Central memory CD8-positive, alpha-beta T cell (primary cell): ENCODE measurements around the gene CASP3.
"Not testable (repeated sequence)": the region's sequence is repeated elsewhere in the genome, so short reads cannot be mapped to it uniquely, and the experiment has no call there.

Source experiments
- ATAC-seq: fragments of 150-1000 bp; cut with Tn5 transposase; replicated peaks from 2 replicates; pipeline ENCODE4 v1.10.0; 2022; ENCODE audit warnings: mild to moderate bottlenecking, moderate FRiP score, moderate number of reproducible peaks; ENCODE audit not compliant: poor library complexity, severe bottlenecking; ENCODE audit errors: extremely low read depth
- DNase-seq, 2 donors: peaks; one replicate each; pipeline ENCODE4 v3.0.0; 2021; ENCODE audit warnings: low spot score in 2 of 2
- H3K27ac Mint-ChIP-seq: one replicate; pipeline ENCODE4 v1.8.0; 2022; ENCODE audit warnings: low read depth, mild to moderate bottlenecking, moderate library complexity, mixed read lengths
- H3K27me3 Mint-ChIP-seq: one replicate; pipeline ENCODE4 v1.8.0; 2022; ENCODE audit warnings: mixed read lengths
- H3K36me3 Mint-ChIP-seq: one replicate; pipeline ENCODE4 v1.8.0; 2022; ENCODE audit warnings: mild to moderate bottlenecking, moderate library complexity, mixed read lengths; ENCODE audit not compliant: insufficient read depth
- H3K4me1 Mint-ChIP-seq: one replicate; pipeline ENCODE4 v1.8.0; 2022; ENCODE audit warnings: mixed read lengths
- H3K4me3 Mint-ChIP-seq: one replicate; pipeline ENCODE4 v1.8.0; 2022; ENCODE audit warnings: mild to moderate bottlenecking, moderate library complexity, mixed read lengths
- H3K9me3 Mint-ChIP-seq: one replicate; pipeline ENCODE4 v1.8.0; 2022; ENCODE audit warnings: mixed read lengths

Gene CASP3

GRCh38 chr4:184643731-184644130 is 5.5 kb downstream of the CASP3 start:
- Mint-ChIP-seq H3K27ac (no peak overlapping the region), H3K9me3 (no peaks in the 10 kb centered on the region), H3K4me1 (peaks cover 79% of the 10 kb centered on the region), H3K36me3 (peaks cover 29% of the 10 kb centered on the region), H3K27me3 (no peaks in the 10 kb centered on the region), H3K4me3 (no peak overlapping the region)
- ATAC-seq (no peak), DNase-seq (no peak)

- no peaks in the 10 kb centered on the region for H3K9me3 Mint-ChIP-seq
- no peaks in the 10 kb centered on the region for H3K27me3 Mint-ChIP-seq
Measured at GRCh38 chr4:184641451-184641850, 7.8 kb downstream of the CASP3 start.

GRCh38 chr4:184641022-184641421 is 8.2 kb downstream of the CASP3 start:
- Mint-ChIP-seq H3K9me3 (no peaks in the 10 kb centered on the region), H3K27ac (peak overlapping the region; percentile 92), H3K36me3 (peaks cover 39% of the 10 kb centered on the region), H3K27me3 (no peaks in the 10 kb centered on the region), H3K4me1 (peaks cover 54% of the 10 kb centered on the region), H3K4me3 (peak overlapping the region; percentile 9)
- ATAC-seq (no peak), DNase-seq (no peak)

More at GRCh38 chr4:184641451-184641850, 7.8 kb downstream of the CASP3 start:
- DNase-seq = no peak
- Mint-ChIP-seq H3K36me3 (peaks cover 35% of the 10 kb centered on the region), H3K27ac (no peak overlapping the region), H3K4me1 (peaks cover 58% of the 10 kb centered on the region), H3K4me3 (peak overlapping the region; percentile 9)
- ATAC-seq = no peak

GRCh38 chr4:184636897-184637296 is 12.3 kb downstream of the CASP3 start:
- Mint-ChIP-seq H3K27me3 (no peaks in the 10 kb centered on the region), H3K9me3 (no peaks in the 10 kb centered on the region), H3K36me3 (peaks cover 62% of the 10 kb centered on the region), H3K4me1 (peaks cover 31% of the 10 kb centered on the region), H3K27ac (no peak overlapping the region), H3K4me3 (no peak overlapping the region)
- DNase-seq (no peak), ATAC-seq (no peak)

- Mint-ChIP-seq H3K36me3 (peaks cover 64% of the 10 kb centered on the region), H3K4me3 (no peak overlapping the region), H3K27ac (no peak overlapping the region), H3K4me1 (peaks cover 23% of the 10 kb centered on the region), H3K9me3 (no peaks in the 10 kb centered on the region), H3K27me3 (no peaks in the 10 kb centered on the region)
- ATAC-seq (no peak), DNase-seq (no peak)
Measured at GRCh38 chr4:184636144-184636543, 13.1 kb downstream of the CASP3 start.

- Mint-ChIP-seq H3K4me3 (no peak overlapping the region), H3K9me3 (no peaks in the 10 kb centered on the region), H3K4me1 (peaks cover 15% of the 10 kb centered on the region), H3K36me3 (peaks cover 72% of the 10 kb centered on the region), H3K27me3 (no peaks in the 10 kb centered on the region), H3K27ac (no peak overlapping the region)
- DNase-seq (no peak), ATAC-seq (no peak)
Measured at GRCh38 chr4:184635381-184635780, 13.9 kb downstream of the CASP3 start.

GRCh38 chr4:184632842-184633241 is 16.4 kb downstream of the CASP3 start:
- ATAC-seq (no peak), DNase-seq (no peak)
- Mint-ChIP-seq H3K4me3 (no peak overlapping the region), H3K36me3 (peaks cover 72% of the 10 kb centered on the region), H3K9me3 (no peaks in the 10 kb centered on the region), H3K27me3 (no peaks in the 10 kb centered on the region), H3K4me1 (peaks cover 4% of the 10 kb centered on the region), H3K27ac (no peak overlapping the region)

- ATAC-seq = no peak
- Mint-ChIP-seq H3K4me1 (peaks cover 42% of the 10 kb centered on the region), H3K36me3 (peaks cover 46% of the 10 kb centered on the region), H3K27ac (no peak overlapping the region), H3K9me3 (no peaks in the 10 kb centered on the region), H3K27me3 (no peaks in the 10 kb centered on the region), H3K4me3 (no peak overlapping the region)
- DNase-seq = no peak
Measured at GRCh38 chr4:184628103-184628502, 21.1 kb downstream of the CASP3 start.

GRCh38 chr4:184625783-184626596 is 23.3 kb downstream of the CASP3 start:
- ATAC-seq = peak; percentile 59
- not testable (repeated sequence) for DNase-seq, H3K9me3 Mint-ChIP-seq, H3K27me3 Mint-ChIP-seq, H3K4me3 Mint-ChIP-seq
- peaks cover 42% of the 10 kb centered on the region for H3K4me1 Mint-ChIP-seq
- peaks cover 28% of the 10 kb centered on the region for H3K36me3 Mint-ChIP-seq
- H3K27ac Mint-ChIP-seq = peak overlapping the region; percentile 77

- Mint-ChIP-seq H3K27ac (peak overlapping the region; percentile 77), H3K9me3 (no peaks in the 10 kb centered on the region), H3K36me3 (peaks cover 19% of the 10 kb centered on the region), H3K4me3 (no peak overlapping the region), H3K4me1 (peaks cover 42% of the 10 kb centered on the region), H3K27me3 (no peaks in the 10 kb centered on the region)
- peak; percentile 59 for ATAC-seq
- no peak for DNase-seq
Measured at GRCh38 chr4:184624972-184625554, 24.2 kb downstream of the CASP3 start.

GRCh38 chr4:184624504-184624903 is 24.7 kb downstream of the CASP3 start:
- not testable (repeated sequence) for H3K9me3 Mint-ChIP-seq, ATAC-seq, H3K4me3 Mint-ChIP-seq, DNase-seq, H3K27me3 Mint-ChIP-seq
- peaks cover 42% of the 10 kb centered on the region for H3K4me1 Mint-ChIP-seq
- H3K36me3 Mint-ChIP-seq = peaks cover 14% of the 10 kb centered on the region
- peak overlapping the region; percentile 77 for H3K27ac Mint-ChIP-seq

GRCh38 chr4:184621518-184621917 is 27.7 kb downstream of the CASP3 start:
- H3K9me3 Mint-ChIP-seq = no peaks in the 10 kb centered on the region
- H3K27ac Mint-ChIP-seq = no peak overlapping the region
- no peaks in the 10 kb centered on the region for H3K36me3 Mint-ChIP-seq
- H3K4me3 Mint-ChIP-seq = no peak overlapping the region
- peaks cover 25% of the 10 kb centered on the region for H3K4me1 Mint-ChIP-seq
- no peak for ATAC-seq
- no peaks in the 10 kb centered on the region for H3K27me3 Mint-ChIP-seq
- DNase-seq = no peak

GRCh38 chr4:184620212-184620867 is 28.9 kb downstream of the CASP3 start:
- Mint-ChIP-seq H3K27me3 (no peaks in the 10 kb centered on the region), H3K4me1 (peaks cover 14% of the 10 kb centered on the region), H3K9me3 (no peaks in the 10 kb centered on the region), H3K4me3 (no peak overlapping the region), H3K27ac (no peak overlapping the region), H3K36me3 (no peaks in the 10 kb centered on the region)
- DNase-seq (no peak), ATAC-seq (no peak)
